ENCODE data around the gene SEC22B. TPM values are rescaled to one million over a fixed set of nuclear protein-coding genes. Genes with fewer than 3 reads are reported as not detected.
A peak's percentile ranks its signal among the peaks of the same experiment; 100 is the strongest.
"Not testable (repeated sequence)": the region's sequence is repeated elsewhere in the genome, so short reads cannot be mapped to it uniquely, and the experiment has no call there.

SEC22B gene
- polyA plus RNA-seq, 6 donors from 2014 or later, result 9.1 to 21.1 (median 19.5) TPM

- H3K36me3 Mint-ChIP-seq; H3K4me3 Mint-ChIP-seq; H3K9me3 Mint-ChIP-seq; DNase-seq; H3K27me3 Mint-ChIP-seq; H3K27ac Mint-ChIP-seq; ATAC-seq (ENCODE audit: low read depth in 2 of 2): not testable (repeated sequence)
- peaks cover 36 to 39% (median 36%) of the 10 kb centered on the region in 3 donors for H3K4me1 Mint-ChIP-seq
These were observed 55.8 kb downstream of the SEC22B start for GRCh38 chr1:120120525-120120924.

GRCh38 chr1:120117371-120118177, 58.7 kb downstream of the SEC22B start:
- Mint-ChIP-seq H3K4me1 (peaks cover 26 to 36% (median 27%) of the 10 kb centered on the region in 3 donors), H3K27ac (peak overlapping the region; percentile 13 to 92 (median 70)), H3K4me3 (peak overlapping the region in 3 of 8 donors; percentile 3 to 60 (median 31))
- DNase-seq (peak; percentile 60), ATAC-seq (ENCODE audit: low read depth in 2 of 2) (peak; percentile 82 to 87)
- H3K27me3 Mint-ChIP-seq, H3K9me3 Mint-ChIP-seq, H3K36me3 Mint-ChIP-seq: not testable (repeated sequence)

- DNase-seq; H3K36me3 Mint-ChIP-seq; ATAC-seq (ENCODE audit: low read depth in 2 of 2); H3K9me3 Mint-ChIP-seq; H3K27me3 Mint-ChIP-seq: not testable (repeated sequence)
- Mint-ChIP-seq H3K27ac (peak overlapping the region in 3 of 6 donors; percentile 59 to 75 (median 73)), H3K4me3 (peak overlapping the region in 1 of 8 donors; percentile 31), H3K4me1 (peaks cover 19 to 34% (median 26%) of the 10 kb centered on the region in 3 donors)
These were observed 60.2 kb downstream of the SEC22B start for GRCh38 chr1:120116094-120116493.

GRCh38 chr1:120113134-120113533, 63.2 kb downstream of the SEC22B start:
- Mint-ChIP-seq H3K4me1 (peaks cover 12 to 42% (median 21%) of the 10 kb centered on the region in 3 donors), H3K4me3 (peak overlapping the region in 5 of 8 donors; percentile 11 to 76 (median 24))
- ATAC-seq (ENCODE audit: low read depth in 2 of 2); H3K27ac Mint-ChIP-seq; H3K27me3 Mint-ChIP-seq; H3K36me3 Mint-ChIP-seq; DNase-seq; H3K9me3 Mint-ChIP-seq: not testable (repeated sequence)

GRCh38 chr1:120112212-120112611, 64.1 kb downstream of the SEC22B start:
- not testable (repeated sequence) for H3K4me3 Mint-ChIP-seq; ATAC-seq (ENCODE audit: low read depth in 2 of 2); H3K36me3 Mint-ChIP-seq; H3K27me3 Mint-ChIP-seq; DNase-seq; H3K9me3 Mint-ChIP-seq
- Mint-ChIP-seq H3K4me1 (peaks cover 8 to 36% (median 15%) of the 10 kb centered on the region in 3 donors), H3K27ac (peak overlapping the region in 1 of 6 donors; percentile 52)

- not testable (repeated sequence) for H3K27me3 Mint-ChIP-seq; DNase-seq; H3K9me3 Mint-ChIP-seq; ATAC-seq (ENCODE audit: low read depth in 2 of 2); H3K4me3 Mint-ChIP-seq; H3K36me3 Mint-ChIP-seq
- Mint-ChIP-seq H3K27ac (peak overlapping the region in 1 of 6 donors; percentile 72), H3K4me1 (peaks cover 8 to 33% (median 12%) of the 10 kb centered on the region in 3 donors)
These were observed 64.5 kb downstream of the SEC22B start for GRCh38 chr1:120111771-120112170.

GRCh38 chr1:120111008-120111407, 65.3 kb downstream of the SEC22B start:
- not testable (repeated sequence) for DNase-seq, H3K4me3 Mint-ChIP-seq, H3K36me3 Mint-ChIP-seq, H3K27me3 Mint-ChIP-seq, H3K9me3 Mint-ChIP-seq, H3K27ac Mint-ChIP-seq
- peaks cover 4 to 26% (median 6%) of the 10 kb centered on the region in 3 donors for H3K4me1 Mint-ChIP-seq
- peak; percentile 86 to 88 for ATAC-seq (ENCODE audit: low read depth in 2 of 2)

- not testable (repeated sequence) for H3K9me3 Mint-ChIP-seq; H3K27me3 Mint-ChIP-seq; DNase-seq; ATAC-seq (ENCODE audit: low read depth in 2 of 2); H3K36me3 Mint-ChIP-seq
- Mint-ChIP-seq H3K4me3 (peak overlapping the region in 5 of 8 donors; percentile 45 to 83 (median 57)), H3K4me1 (peaks cover 7 to 34% (median 13%) of the 10 kb centered on the region in 3 donors), H3K27ac (peak overlapping the region in 4 of 6 donors; percentile 39 to 92 (median 82))
These were observed 66.7 kb downstream of the SEC22B start for GRCh38 chr1:120109656-120110055.

- not testable (repeated sequence) for H3K27me3 Mint-ChIP-seq, H3K9me3 Mint-ChIP-seq, H3K36me3 Mint-ChIP-seq, DNase-seq
- Mint-ChIP-seq H3K27ac (peak overlapping the region in 4 of 6 donors; percentile 39 to 92 (median 82)), H3K4me1 (peaks cover 7 to 39% (median 13%) of the 10 kb centered on the region in 3 donors), H3K4me3 (peak overlapping the region in 6 of 8 donors; percentile 35 to 83 (median 51))
- ATAC-seq (ENCODE audit: low read depth in 2 of 2), result peak; percentile 69 to 72
These were observed 67.1 kb downstream of the SEC22B start for GRCh38 chr1:120109180-120109579.

- DNase-seq, H3K9me3 Mint-ChIP-seq, H3K36me3 Mint-ChIP-seq, H3K4me3 Mint-ChIP-seq, H3K27me3 Mint-ChIP-seq: not testable (repeated sequence)
- peak in 1 of 2 donors; percentile 4 for ATAC-seq (ENCODE audit: low read depth in 2 of 2)
- peak overlapping the region in 1 of 6 donors; percentile 72 for H3K27ac Mint-ChIP-seq
- peaks cover 7 to 38% (median 13%) of the 10 kb centered on the region in 3 donors for H3K4me1 Mint-ChIP-seq
These were observed 71.0 kb downstream of the SEC22B start for GRCh38 chr1:120105288-120105687.

- H3K4me1 Mint-ChIP-seq, result peaks cover 8 to 28% (median 13%) of the 10 kb centered on the region in 3 donors
- peak; percentile 24 to 28 for ATAC-seq (ENCODE audit: low read depth in 2 of 2)
- H3K36me3 Mint-ChIP-seq, H3K27ac Mint-ChIP-seq, H3K27me3 Mint-ChIP-seq, H3K4me3 Mint-ChIP-seq, DNase-seq, H3K9me3 Mint-ChIP-seq: not testable (repeated sequence)
These were observed 72.6 kb downstream of the SEC22B start for GRCh38 chr1:120103768-120104167.

GRCh38 chr1:120101593-120101992, 74.7 kb downstream of the SEC22B start:
- not testable (repeated sequence) for DNase-seq; H3K9me3 Mint-ChIP-seq; H3K27me3 Mint-ChIP-seq; ATAC-seq (ENCODE audit: low read depth in 2 of 2); H3K36me3 Mint-ChIP-seq; H3K27ac Mint-ChIP-seq; H3K4me3 Mint-ChIP-seq
- peaks cover 13 to 31% (median 16%) of the 10 kb centered on the region in 3 donors for H3K4me1 Mint-ChIP-seq

Data from naive B cell (primary cell).